Measurements from ENCODE around the gene NADSYN1.

NADSYN1 gene

DNA sequence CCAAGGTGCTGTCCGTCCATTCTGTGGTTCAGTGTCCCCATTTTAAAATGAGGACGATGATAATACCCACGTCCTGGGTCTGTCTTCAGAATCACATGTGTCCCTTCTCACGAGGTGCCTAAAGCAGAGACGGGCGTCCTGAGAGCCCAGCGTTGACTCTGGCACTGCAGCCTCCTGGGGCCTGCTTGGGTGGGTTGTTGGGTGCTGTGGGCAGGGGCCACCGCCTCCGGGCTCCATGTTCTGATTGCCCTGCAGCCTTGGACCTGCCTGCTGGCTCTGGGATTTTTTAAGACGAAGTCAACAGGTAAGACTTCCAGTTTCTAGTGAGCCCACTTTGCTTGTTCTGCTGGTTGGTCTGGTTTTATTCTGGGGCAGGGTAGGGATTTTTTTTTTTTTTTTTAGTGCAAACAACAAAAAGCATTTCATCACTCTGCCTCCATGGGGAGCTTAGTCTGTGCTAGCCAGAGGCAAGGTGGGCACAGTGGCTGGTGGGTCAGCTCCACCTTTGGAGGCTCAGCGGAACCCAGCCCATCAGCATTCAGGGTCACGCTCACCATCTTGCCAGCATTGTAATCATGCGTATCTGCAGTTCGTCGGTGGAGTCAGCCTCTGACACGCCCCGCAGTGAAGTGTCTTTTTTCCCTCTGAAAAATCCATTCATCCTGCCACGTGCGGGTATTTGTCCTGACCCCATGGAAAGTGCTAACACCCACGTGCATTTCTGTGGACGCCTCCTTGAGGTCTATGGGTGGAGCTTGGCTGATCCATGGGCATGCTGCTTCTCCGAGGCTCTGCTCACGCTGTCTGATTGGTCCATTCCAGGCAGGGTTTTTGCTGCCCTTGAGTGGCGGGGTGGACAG, 28.3 kb downstream of the NADSYN1 start:
- no peak for FAIRE-seq
- DNase-seq (ENCODE audit: insufficient read length, low spot score) = no peak
- no peak for TF ChIP-seq POLR2A (IDR thresholded peaks at IDR 0.05; ENCODE audit: low read depth, low read length)

GRCh38 chr11:71482216-71482615, 29.2 kb downstream of the NADSYN1 start:
- DNase-seq (ENCODE audit: insufficient read length, low spot score) = no peak
- FAIRE-seq = no peak
- no peak for TF ChIP-seq POLR2A (IDR thresholded peaks at IDR 0.05; ENCODE audit: low read depth, low read length)

DNA sequence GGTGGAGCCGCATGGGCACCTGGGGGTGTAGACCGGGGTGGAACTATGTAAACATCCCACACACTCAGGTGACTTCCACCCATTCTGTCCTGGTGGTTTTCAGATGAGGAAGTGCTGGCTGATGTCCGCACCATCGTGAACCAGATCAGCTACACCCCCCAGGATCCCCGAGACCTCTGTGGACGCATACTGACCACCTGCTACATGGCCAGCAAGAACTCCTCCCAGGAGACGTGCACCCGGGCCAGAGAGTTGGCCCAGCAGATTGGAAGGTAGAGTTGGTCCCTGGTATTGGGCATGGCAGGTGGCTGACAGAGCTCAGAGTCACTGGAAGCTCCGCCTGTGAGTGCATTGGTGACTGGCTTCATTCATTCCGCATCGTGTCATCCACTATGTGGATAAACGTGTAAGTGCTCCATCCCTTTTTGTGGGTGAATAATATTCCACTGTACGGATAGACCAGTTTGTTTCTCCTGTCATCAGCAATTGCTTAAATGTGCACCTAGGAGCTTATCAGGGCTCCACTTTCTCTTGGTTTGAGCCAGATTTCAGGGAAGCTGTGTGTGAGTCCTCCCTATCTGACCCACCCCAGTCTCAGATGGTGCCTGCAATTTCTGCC, 29.9 kb downstream of the NADSYN1 start:
- no peak for DNase-seq (ENCODE audit: insufficient read length, low spot score)
- TF ChIP-seq POLR2A (IDR thresholded peaks at IDR 0.05; ENCODE audit: low read depth, low read length) = no peak
- no peak for FAIRE-seq

DNA sequence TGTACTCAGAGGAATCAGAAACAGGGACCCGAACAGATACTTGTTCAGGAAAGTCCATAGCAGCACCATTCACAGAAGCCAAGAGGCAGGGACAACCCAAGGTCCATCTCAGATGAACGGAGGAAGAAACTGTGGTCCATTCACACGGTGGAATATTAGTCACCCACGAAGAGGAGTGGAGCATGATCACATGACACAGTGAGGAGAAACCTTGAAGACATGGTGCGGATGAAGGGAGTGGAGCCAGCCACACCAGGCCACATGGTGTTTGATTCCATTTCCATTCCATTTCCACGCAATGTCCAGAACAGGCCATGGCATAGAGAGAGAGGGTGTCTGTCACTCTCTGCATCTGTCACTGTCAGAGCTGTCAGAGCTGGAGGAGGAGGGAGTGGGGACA, 30.7 kb downstream of the NADSYN1 start:
- FAIRE-seq (no peak), DNase-seq (ENCODE audit: insufficient read length, low spot score) (no peak)
- TF ChIP-seq POLR2A (IDR thresholded peaks at IDR 0.05; ENCODE audit: low read depth, low read length) = no peak

DNA sequence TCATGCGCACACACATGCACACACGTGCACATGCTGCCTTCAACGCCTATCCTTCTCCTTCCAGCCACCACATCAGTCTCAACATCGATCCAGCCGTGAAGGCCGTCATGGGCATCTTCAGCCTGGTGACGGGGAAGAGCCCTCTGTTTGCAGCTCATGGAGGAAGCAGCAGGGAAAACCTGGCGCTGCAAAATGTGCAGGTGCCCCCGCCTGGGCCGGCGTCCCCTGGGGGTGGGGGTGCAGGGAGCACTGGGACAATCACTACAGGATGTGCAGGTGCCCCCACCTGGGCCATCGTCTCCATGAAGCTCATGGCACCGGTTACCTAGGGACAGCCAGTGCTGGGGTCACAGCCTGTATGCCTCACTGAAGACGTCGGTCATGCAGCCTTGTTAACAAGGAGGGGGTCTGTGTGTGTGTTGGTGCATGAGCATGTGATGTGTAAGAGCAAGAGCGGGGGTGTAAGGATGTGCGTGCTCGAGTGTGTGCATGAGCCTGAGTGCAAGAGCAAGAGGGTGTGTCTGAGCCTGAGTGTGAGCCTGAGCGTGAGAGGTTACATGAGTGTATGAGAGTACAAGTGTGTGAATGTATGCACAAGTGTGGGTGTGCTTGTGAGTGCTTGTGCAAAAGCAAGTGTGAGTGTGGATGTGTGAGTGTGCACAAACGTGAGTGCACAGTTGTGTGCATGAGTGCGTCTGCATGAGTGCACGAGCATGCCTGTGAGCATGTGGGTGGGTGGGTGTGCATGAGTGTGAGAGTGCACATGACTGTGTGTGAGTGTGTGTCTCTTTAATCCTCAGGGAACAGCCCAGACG, 31.5 kb downstream of the NADSYN1 start:
- TF ChIP-seq POLR2A (IDR thresholded peaks at IDR 0.05; ENCODE audit: low read depth, low read length) = no peak
- DNase-seq (ENCODE audit: insufficient read length, low spot score) = no peak
- FAIRE-seq = no peak

- no peak for TF ChIP-seq POLR2A (IDR thresholded peaks at IDR 0.05; ENCODE audit: low read depth, low read length)
- DNase-seq (ENCODE audit: insufficient read length, low spot score) (no peak), FAIRE-seq (no peak)
Observed at GRCh38 chr11:71485063-71485399, 32.0 kb downstream of the NADSYN1 start.

- TF ChIP-seq POLR2A (IDR thresholded peaks at IDR 0.05; ENCODE audit: low read depth, low read length) = no peak
- no peak for FAIRE-seq
Observed at GRCh38 chr11:71485466-71485865, 32.5 kb downstream of the NADSYN1 start.

GRCh38 chr11:71486320-71486719, 33.3 kb downstream of the NADSYN1 start:
- FAIRE-seq (no peak), DNase-seq (ENCODE audit: insufficient read length, low spot score) (no peak)
- TF ChIP-seq POLR2A (IDR thresholded peaks at IDR 0.05; ENCODE audit: low read depth, low read length) = no peak

More at GRCh38 chr11:71485466-71485865, 32.5 kb downstream of the NADSYN1 start:
- no peak for DNase-seq (ENCODE audit: insufficient read length, low spot score)

GRCh38 chr11:71488681-71489270, 35.8 kb downstream of the NADSYN1 start:
- no peak for DNase-seq (ENCODE audit: insufficient read length, low spot score)
- FAIRE-seq = no peak
- TF ChIP-seq POLR2A (IDR thresholded peaks at IDR 0.05; ENCODE audit: low read depth, low read length) = no peak

- DNase-seq (ENCODE audit: insufficient read length, low spot score) = peak; percentile 83
- FAIRE-seq = peak; percentile 20
- TF ChIP-seq POLR2A (IDR thresholded peaks at IDR 0.05; ENCODE audit: low read depth, low read length) = no peak
Observed at GRCh38 chr11:71489311-71490043, 36.5 kb downstream of the NADSYN1 start.

- TF ChIP-seq POLR2A (IDR thresholded peaks at IDR 0.05; ENCODE audit: low read depth, low read length) = no peak
- DNase-seq (ENCODE audit: insufficient read length, low spot score) = no peak
- FAIRE-seq = no peak
Observed at GRCh38 chr11:71490044-71490730, 37.2 kb downstream of the NADSYN1 start.

GRCh38 chr11:71490731-71491390, 37.9 kb downstream of the NADSYN1 start:
- DNase-seq (ENCODE audit: insufficient read length, low spot score) (no peak), FAIRE-seq (no peak)

More at GRCh38 chr11:71490731-71491390, 37.9 kb downstream of the NADSYN1 start:
- no peak for TF ChIP-seq POLR2A (IDR thresholded peaks at IDR 0.05; ENCODE audit: low read depth, low read length)

Data from H54 (cell line).